OCI-M1 (cell line): ENCODE data around the gene FGF1.

Experiments
- DNase-seq: peaks from one replicate; lab custom pipeline; 2025; lab: John Stamatoyannopoulos, UW

The FGF1 gene

GRCh38 chr5:142542906-142543305 is 143.0 kb downstream of the FGF1 start:
- DNase-seq: no peak
